WTC11 (cell line): Measurements from ENCODE around the gene COLEC12.

Experiments used
- AFF4 ChIP-seq: sonication (generic); formaldehyde crosslinking; IDR thresholded peaks from 2 replicates; pipeline ENCODE4 v1.8.1; 2023; ENCODE audit warnings: mild to moderate bottlenecking, missing genetic modification reagents, borderline replicate concordance
- ATF3 ChIP-seq: sonication (generic); formaldehyde crosslinking; conservative IDR thresholded peaks from 2 replicates; pipeline ENCODE4 v1.8.1; 2022; ENCODE audit warnings: mild to moderate bottlenecking, missing genetic modification reagents
- CTCF ChIP-seq: fragments of 200-600 bp; IDR thresholded peaks from 2 replicates; pipeline ENCODE4 v1.8.0; 2022; ENCODE audit warnings: antibody characterized with exemption
- ETV6 ChIP-seq: sonication (generic); formaldehyde crosslinking; IDR thresholded peaks from 2 replicates; pipeline ENCODE4 v1.8.1; 2022; ENCODE audit warnings: mild to moderate bottlenecking, missing genetic modification reagents
- IRF2 ChIP-seq: sonication (generic); formaldehyde crosslinking; IDR thresholded peaks from 2 replicates; pipeline ENCODE4 v1.8.0; 2022; ENCODE audit warnings: low read depth, missing genetic modification reagents, borderline replicate concordance
- JUN ChIP-seq: sonication (generic); formaldehyde crosslinking; IDR thresholded peaks from 2 replicates; pipeline ENCODE4 v1.8.0; 2023; ENCODE audit warnings: mild to moderate bottlenecking, missing genetic modification reagents
- MAX ChIP-seq: sonication (generic); formaldehyde crosslinking; IDR thresholded peaks from 2 replicates; pipeline ENCODE4 v1.8.0; 2022; ENCODE audit warnings: mild to moderate bottlenecking, missing genetic modification reagents
- PRDM15 ChIP-seq: sonication (generic); formaldehyde crosslinking; IDR thresholded peaks from 2 replicates; pipeline ENCODE4 v1.8.0; 2022; ENCODE audit warnings: missing genetic modification reagents
- SP1 ChIP-seq: sonication (generic); formaldehyde crosslinking; conservative IDR thresholded peaks from 2 replicates; pipeline ENCODE4 v1.8.1; 2022; ENCODE audit warnings: missing genetic modification reagents
- TP53 ChIP-seq: sonication (generic); formaldehyde crosslinking; IDR thresholded peaks from 2 replicates; pipeline ENCODE4 v1.8.1; 2023; ENCODE audit warnings: mild to moderate bottlenecking, missing genetic modification reagents
- ZNF138 ChIP-seq: sonication (generic); formaldehyde crosslinking; conservative IDR thresholded peaks from 2 replicates; pipeline ENCODE4 v1.8.1; 2022; ENCODE audit warnings: mild to moderate bottlenecking, moderate library complexity, missing genetic modification reagents

GRCh38 chr18:420661-421246 is 79.7 kb downstream of the COLEC12 start:
- no peak for TF ChIP-seq CTCF
- no peak for TF ChIP-seq JUN (CRISPR knock-in tag)
- no peak for TF ChIP-seq AFF4 (CRISPR knock-in tag)
- TF ChIP-seq TP53 = no peak
- no peak for TF ChIP-seq ATF3 (CRISPR knock-in tag)
- no peak for TF ChIP-seq SP1 (CRISPR knock-in tag)
- TF ChIP-seq PRDM15 (CRISPR knock-in tag) = no peak
- no peak for TF ChIP-seq MAX
- no peak for TF ChIP-seq ETV6 (CRISPR knock-in tag)
- TF ChIP-seq ZNF138 (CRISPR knock-in tag) = no peak
- no peak for TF ChIP-seq IRF2 (CRISPR knock-in tag)
